HL-60 (cell line): ENCODE results near the gene ALX4.
A peak's percentile ranks its signal among the peaks of the same experiment; 100 is the strongest.

ENCODE experiments used
- DNase-seq, 2 experiments: peaks; one replicate each; pipeline ENCODE4 v3.0.0-alpha.2; 2010 to 2020; ENCODE audit warnings: low read depth in 1 of 2, low spot score in 1 of 2
- H3K27ac ChIP-seq: fragments of 250-450 bp; sonication (Bioruptor Pico); replicated peaks from 2 replicates; pipeline ENCODE4 v1.5.1; 2020; ENCODE audit warnings: mild to moderate bottlenecking, moderate library complexity
- H3K27me3 ChIP-seq: fragments of 250-450 bp; sonication (Bioruptor Pico); 2 replicates; pipeline ENCODE4 v1.5.1; 2021; ENCODE audit warnings: mild to moderate bottlenecking, moderate library complexity; ENCODE audit not compliant: insufficient read depth, poor library complexity, severe bottlenecking
- H3K4me3 ChIP-seq: replicated peaks from 2 replicates; pipeline ENCODE4 v1.5.1; 2011; ENCODE audit warnings: mild to moderate bottlenecking, control low read depth, low read length; ENCODE audit not compliant: insufficient read depth
- GABPA ChIP-seq: IDR thresholded peaks from 2 replicates; pipeline ENCODE4 v1.6.1; 2012; ENCODE audit warnings: low read depth
- POLR2AphosphoS5 ChIP-seq: IDR thresholded peaks from 2 replicates; pipeline ENCODE4 v1.6.1; 2012; ENCODE audit warnings: low read depth
- SPI1 ChIP-seq: IDR thresholded peaks from 2 replicates; pipeline ENCODE4 v1.6.1; 2012; ENCODE audit warnings: low read depth, mild to moderate bottlenecking, borderline replicate concordance
- TF ChIP-seq, protein P1 (sequence below): IDR thresholded peaks from 2 replicates; pipeline ENCODE4 v1.6.1; 2012; ENCODE audit warnings: low read depth; ENCODE audit not compliant: insufficient replicate concordance
- TF ChIP-seq, protein P2 (sequence below): IDR thresholded peaks from one replicate; pipeline ENCODE4 v1.5.1; 2011; ENCODE audit warnings: low read length, control low read depth, inconsistent platforms; ENCODE audit not compliant: insufficient read depth

ALX4 gene

DNA sequence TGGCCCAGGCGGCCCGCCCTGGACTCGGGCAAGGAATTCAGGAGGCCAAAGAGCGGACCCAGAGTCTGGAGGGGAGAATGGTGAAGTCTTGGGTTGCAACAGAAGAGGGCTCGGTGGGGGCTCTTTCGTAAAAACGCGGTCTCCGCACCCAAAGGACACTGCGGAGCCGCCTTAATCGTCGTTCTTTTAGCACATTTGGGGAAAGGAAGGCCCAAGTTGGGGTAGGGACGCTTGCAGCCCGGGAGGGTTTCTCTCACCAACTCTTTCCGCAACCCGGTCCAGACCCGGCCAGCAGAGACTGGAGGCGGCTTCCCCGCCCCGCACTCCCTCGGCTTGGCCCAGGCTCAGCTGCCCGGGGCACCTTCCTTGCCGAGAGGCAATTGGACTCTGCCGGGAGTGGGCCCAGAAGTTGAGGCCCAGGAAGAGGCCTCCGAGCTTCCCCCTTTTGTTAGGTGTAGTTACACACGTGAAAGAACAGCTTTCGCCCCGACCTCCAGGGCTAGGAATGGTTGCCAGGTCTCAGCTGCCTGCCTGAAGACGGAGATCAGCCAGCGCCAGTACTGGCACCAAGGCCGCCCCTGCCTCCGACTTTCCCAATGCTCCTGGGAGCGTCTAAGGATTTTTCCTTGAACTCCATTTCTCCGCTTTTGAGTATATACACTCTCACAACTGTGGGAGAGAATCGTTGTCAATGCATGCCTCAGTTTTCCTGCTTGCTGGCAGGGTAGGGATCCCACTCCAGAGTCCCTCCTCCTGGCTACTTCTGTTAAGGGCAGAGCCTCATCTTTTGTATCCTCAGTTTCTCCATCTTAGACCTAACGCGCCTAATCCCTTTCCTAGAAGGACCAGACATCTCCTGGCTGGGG, 3.7 kb downstream of the ALX4 start:
- H3K27me3 ChIP-seq: peaks cover 85% of the 10 kb centered on the region
- TF ChIP-seq SPI1 (no peak), POLR2AphosphoS5 (no peak), GABPA (no peak)
- TF ChIP-seq, protein P1, sequence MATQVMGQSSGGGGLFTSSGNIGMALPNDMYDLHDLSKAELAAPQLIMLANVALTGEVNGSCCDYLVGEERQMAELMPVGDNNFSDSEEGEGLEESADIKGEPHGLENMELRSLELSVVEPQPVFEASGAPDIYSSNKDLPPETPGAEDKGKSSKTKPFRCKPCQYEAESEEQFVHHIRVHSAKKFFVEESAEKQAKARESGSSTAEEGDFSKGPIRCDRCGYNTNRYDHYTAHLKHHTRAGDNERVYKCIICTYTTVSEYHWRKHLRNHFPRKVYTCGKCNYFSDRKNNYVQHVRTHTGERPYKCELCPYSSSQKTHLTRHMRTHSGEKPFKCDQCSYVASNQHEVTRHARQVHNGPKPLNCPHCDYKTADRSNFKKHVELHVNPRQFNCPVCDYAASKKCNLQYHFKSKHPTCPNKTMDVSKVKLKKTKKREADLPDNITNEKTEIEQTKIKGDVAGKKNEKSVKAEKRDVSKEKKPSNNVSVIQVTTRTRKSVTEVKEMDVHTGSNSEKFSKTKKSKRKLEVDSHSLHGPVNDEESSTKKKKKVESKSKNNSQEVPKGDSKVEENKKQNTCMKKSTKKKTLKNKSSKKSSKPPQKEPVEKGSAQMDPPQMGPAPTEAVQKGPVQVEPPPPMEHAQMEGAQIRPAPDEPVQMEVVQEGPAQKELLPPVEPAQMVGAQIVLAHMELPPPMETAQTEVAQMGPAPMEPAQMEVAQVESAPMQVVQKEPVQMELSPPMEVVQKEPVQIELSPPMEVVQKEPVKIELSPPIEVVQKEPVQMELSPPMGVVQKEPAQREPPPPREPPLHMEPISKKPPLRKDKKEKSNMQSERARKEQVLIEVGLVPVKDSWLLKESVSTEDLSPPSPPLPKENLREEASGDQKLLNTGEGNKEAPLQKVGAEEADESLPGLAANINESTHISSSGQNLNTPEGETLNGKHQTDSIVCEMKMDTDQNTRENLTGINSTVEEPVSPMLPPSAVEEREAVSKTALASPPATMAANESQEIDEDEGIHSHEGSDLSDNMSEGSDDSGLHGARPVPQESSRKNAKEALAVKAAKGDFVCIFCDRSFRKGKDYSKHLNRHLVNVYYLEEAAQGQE: no peak
- TF ChIP-seq, protein P2, sequence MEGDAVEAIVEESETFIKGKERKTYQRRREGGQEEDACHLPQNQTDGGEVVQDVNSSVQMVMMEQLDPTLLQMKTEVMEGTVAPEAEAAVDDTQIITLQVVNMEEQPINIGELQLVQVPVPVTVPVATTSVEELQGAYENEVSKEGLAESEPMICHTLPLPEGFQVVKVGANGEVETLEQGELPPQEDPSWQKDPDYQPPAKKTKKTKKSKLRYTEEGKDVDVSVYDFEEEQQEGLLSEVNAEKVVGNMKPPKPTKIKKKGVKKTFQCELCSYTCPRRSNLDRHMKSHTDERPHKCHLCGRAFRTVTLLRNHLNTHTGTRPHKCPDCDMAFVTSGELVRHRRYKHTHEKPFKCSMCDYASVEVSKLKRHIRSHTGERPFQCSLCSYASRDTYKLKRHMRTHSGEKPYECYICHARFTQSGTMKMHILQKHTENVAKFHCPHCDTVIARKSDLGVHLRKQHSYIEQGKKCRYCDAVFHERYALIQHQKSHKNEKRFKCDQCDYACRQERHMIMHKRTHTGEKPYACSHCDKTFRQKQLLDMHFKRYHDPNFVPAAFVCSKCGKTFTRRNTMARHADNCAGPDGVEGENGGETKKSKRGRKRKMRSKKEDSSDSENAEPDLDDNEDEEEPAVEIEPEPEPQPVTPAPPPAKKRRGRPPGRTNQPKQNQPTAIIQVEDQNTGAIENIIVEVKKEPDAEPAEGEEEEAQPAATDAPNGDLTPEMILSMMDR: no peak
- DNase-seq: no peak
- peak overlapping the region; percentile 51 for H3K4me3 ChIP-seq
- H3K27ac ChIP-seq: no peak overlapping the region

DNA sequence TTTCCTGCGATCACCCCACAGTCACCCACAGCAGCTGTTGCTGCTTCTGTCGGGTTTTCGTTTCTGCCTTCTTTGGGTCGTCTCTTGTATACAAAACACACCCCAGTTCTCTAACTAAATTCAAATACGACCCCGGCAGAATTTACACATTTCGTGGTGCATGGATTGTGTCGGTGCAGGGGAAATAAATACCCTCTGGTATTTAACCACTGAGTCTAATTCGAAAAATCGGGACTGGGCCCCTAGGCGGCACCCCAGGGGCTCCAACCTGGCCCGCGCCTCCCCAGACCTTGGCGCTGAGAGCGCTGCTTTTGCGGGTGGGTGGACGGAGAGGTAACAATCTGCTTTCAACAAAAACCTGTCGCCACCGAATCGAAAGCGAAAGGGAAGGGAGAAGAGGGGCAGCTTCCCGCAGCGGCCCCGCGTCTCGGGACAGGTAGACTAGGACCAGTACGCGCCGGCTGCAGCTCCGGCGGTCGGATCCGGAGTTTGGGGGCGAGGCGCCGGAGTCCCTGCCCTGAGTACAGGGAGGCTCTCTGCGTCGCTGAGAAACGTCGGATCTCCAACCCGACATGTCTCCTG, 4.4 kb downstream of the ALX4 start:
- DNase-seq: no peak
- Histone ChIP-seq H3K27ac (no peak overlapping the region), H3K4me3 (peak overlapping the region; percentile 51), H3K27me3 (peaks cover 83% of the 10 kb centered on the region)
- TF ChIP-seq, protein P1: no peak
- TF ChIP-seq SPI1 (no peak), GABPA (no peak), POLR2AphosphoS5 (no peak)
- TF ChIP-seq, protein P2: no peak

DNA sequence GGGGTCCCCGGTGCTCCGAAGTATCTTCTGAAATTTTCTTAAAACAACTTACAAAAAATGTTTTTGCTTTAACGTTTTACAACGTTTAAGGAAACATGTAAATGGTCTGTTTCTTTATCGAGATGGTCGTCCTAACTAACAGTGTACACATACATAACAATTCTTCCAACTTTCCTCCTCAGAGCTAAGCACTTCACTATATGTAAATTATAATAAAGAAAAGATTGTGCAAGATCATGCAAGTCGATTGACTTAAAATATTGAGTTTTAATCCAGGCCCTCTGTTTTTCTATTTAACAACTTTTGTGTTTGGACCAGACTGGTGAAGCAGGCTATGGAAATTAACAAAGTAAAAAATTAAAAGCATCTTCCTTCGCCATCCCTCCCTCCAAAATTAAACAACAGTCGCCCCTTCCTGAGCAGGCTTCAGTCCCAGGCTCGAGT, 4.9 kb downstream of the ALX4 start:
- H3K4me3 ChIP-seq: peak overlapping the region; percentile 51; the same call in 1 of the 2 replicates
- DNase-seq: no peak
- TF ChIP-seq SPI1: no peak
- no peak for TF ChIP-seq POLR2AphosphoS5
- TF ChIP-seq, protein P1: no peak
- TF ChIP-seq GABPA: no peak
- TF ChIP-seq, protein P2: no peak
- no peak overlapping the region for H3K27ac ChIP-seq
- peaks cover 79% of the 10 kb centered on the region for H3K27me3 ChIP-seq
